ENCODE measurements around the gene ANKIB1. TPM values are rescaled to one million over a fixed set of nuclear protein-coding genes. Genes with fewer than 3 reads are reported as not detected.

The ANKIB1 gene
- total RNA-seq, 4 donors from 2014 or later: 44.1 to 53.3 (median 44.9) TPM

GRCh38 chr7:92325173-92325572 lies 79.4 kb downstream of the ANKIB1 start:
- H3K4me3 ChIP-seq (replicated peaks in 1 of 3): no peak overlapping the region
- 21 to 24% methylated on average over 1 of the region's 1 CpG for WGBS, 2 donors
- intact Hi-C loops (cut with DNase I): no loop called here

GRCh38 chr7:92325858-92326257 lies 80.1 kb downstream of the ANKIB1 start:
- WGBS, 2 donors: 81 to 84% methylated on average over 2 of the region's 2 CpGs
- H3K4me3 ChIP-seq (replicated peaks in 1 of 3): no peak overlapping the region
- H3K36me3 ChIP-seq: no peaks in the 10 kb centered on the region
- H3K9me3 ChIP-seq: no peaks in the 10 kb centered on the region
- H3K27me3 ChIP-seq: no peaks in the 10 kb centered on the region
- peaks cover 5 to 6% of the 10 kb centered on the region in 2 donors for H3K4me1 ChIP-seq
- DNase-seq: no peak
- no peak overlapping the region for H3K27ac ChIP-seq
- TF ChIP-seq CTCF (IDR thresholded peaks at IDR 0.05): no peak
- no peak for TF ChIP-seq POLR2A (IDR thresholded peaks at IDR 0.05)
- intact Hi-C loops (cut with DNase I): no loop called here

More at GRCh38 chr7:92325173-92325572, 79.4 kb downstream of the ANKIB1 start:
- H3K4me1 ChIP-seq: peaks cover 5 to 6% of the 10 kb centered on the region in 2 donors
- H3K36me3 ChIP-seq: no peaks in the 10 kb centered on the region
- H3K27ac ChIP-seq: no peak overlapping the region
- TF ChIP-seq CTCF (IDR thresholded peaks at IDR 0.05): no peak
- no peak for TF ChIP-seq POLR2A (IDR thresholded peaks at IDR 0.05)
- no peak for DNase-seq
- no peaks in the 10 kb centered on the region for H3K9me3 ChIP-seq
- no peaks in the 10 kb centered on the region for H3K27me3 ChIP-seq

- Histone ChIP-seq H3K27ac (no peak overlapping the region), H3K36me3 (no peaks in the 10 kb centered on the region), H3K4me3 (replicated peaks in 1 of 3) (no peak overlapping the region), H3K4me1 (peaks cover 0 to 3% of the 10 kb centered on the region in 2 donors), H3K9me3 (no peaks in the 10 kb centered on the region), H3K27me3 (no peaks in the 10 kb centered on the region)
- no peak for DNase-seq
- WGBS, 2 donors: 92 to 95% methylated on average over 4 of the region's 4 CpGs
- intact Hi-C loops (cut with DNase I): no loop called here
- TF ChIP-seq POLR2A (IDR thresholded peaks at IDR 0.05) (no peak), CTCF (IDR thresholded peaks at IDR 0.05) (no peak)
These were observed 85.2 kb downstream of the ANKIB1 start for GRCh38 chr7:92330835-92331438.

GRCh38 chr7:92331508-92331907 lies 85.7 kb downstream of the ANKIB1 start:
- Histone ChIP-seq H3K27ac (no peak overlapping the region), H3K4me3 (replicated peaks in 1 of 3) (no peak overlapping the region), H3K9me3 (no peaks in the 10 kb centered on the region), H3K4me1 (no peaks in the 10 kb centered on the region), H3K36me3 (no peaks in the 10 kb centered on the region), H3K27me3 (no peaks in the 10 kb centered on the region)
- no peak for DNase-seq
- TF ChIP-seq POLR2A (IDR thresholded peaks at IDR 0.05) (no peak), CTCF (IDR thresholded peaks at IDR 0.05) (no peak)
- intact Hi-C loops (cut with DNase I): no loop called here
- WGBS, 2 donors: 97 to 98% methylated on average over 4 of the region's 4 CpGs

GRCh38 chr7:92332782-92333181 lies 87.0 kb downstream of the ANKIB1 start:
- 92 to 95% methylated on average over 3 of the region's 3 CpGs for WGBS, 2 donors
- TF ChIP-seq POLR2A (IDR thresholded peaks at IDR 0.05): no peak
- TF ChIP-seq CTCF (IDR thresholded peaks at IDR 0.05): no peak
- Histone ChIP-seq H3K36me3 (no peaks in the 10 kb centered on the region), H3K9me3 (no peaks in the 10 kb centered on the region), H3K27me3 (no peaks in the 10 kb centered on the region), H3K27ac (no peak overlapping the region), H3K4me3 (replicated peaks in 1 of 3) (no peak overlapping the region), H3K4me1 (no peaks in the 10 kb centered on the region)
- no peak for DNase-seq
- intact Hi-C loops (cut with DNase I): no loop called here
